Measurements from ENCODE around the gene PATL2.

Gene PATL2

DNA sequence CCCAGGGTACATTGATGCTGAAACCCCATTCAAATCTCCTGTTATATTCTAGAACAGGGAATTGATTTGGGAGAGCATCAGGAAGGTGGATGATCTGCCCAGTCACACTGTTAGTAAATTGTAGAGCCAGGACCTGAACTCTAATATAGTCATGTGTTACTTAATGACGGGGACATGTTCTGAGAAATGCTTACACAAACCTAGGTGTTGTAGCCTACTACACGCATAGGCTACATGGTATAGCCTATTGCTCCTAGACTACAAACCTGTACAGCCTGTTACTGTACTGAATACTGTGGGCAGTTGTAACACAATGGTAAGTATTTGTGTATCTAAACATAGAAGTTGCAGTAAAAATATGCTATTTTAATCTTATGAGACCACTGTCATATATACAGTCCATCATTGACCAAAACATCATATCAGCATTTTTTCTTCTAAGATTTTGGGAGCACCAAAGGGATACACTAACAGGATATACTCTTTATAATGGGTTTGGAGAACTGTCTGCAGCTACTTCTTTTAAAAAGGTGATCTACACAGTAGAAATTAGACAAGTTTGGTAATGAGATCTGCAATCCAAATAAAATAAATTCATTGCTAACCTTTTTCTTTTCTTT lies 6.0 kb upstream of the PATL2 start:
- H3F3A ChIP-seq (ENCODE audit: insufficient read depth, low read length), result peaks cover 4% of the 10 kb centered on the region; the same call in 1 of the 2 replicates
- peaks cover 55% of the 10 kb centered on the region for H3K4me1 ChIP-seq (ENCODE audit: insufficient read depth, low read length, severe bottlenecking)
- no peak overlapping the region for H3K4me3 ChIP-seq (ENCODE audit: low read depth, low read length, poor library complexity, severe bottlenecking)
- H3K27me3 ChIP-seq (ENCODE audit: insufficient read depth, low read length), result no peaks in the 10 kb centered on the region
- no peak overlapping the region for H3K9ac ChIP-seq (ENCODE audit: low read length)
- peaks cover 58% of the 10 kb centered on the region for H3K36me3 ChIP-seq (ENCODE audit: insufficient read depth, low read length)
- no peak for TF ChIP-seq EZH2 (IDR thresholded peaks at IDR 0.05; ENCODE audit: borderline replicate concordance, low read length)
- TF ChIP-seq, protein P1, sequence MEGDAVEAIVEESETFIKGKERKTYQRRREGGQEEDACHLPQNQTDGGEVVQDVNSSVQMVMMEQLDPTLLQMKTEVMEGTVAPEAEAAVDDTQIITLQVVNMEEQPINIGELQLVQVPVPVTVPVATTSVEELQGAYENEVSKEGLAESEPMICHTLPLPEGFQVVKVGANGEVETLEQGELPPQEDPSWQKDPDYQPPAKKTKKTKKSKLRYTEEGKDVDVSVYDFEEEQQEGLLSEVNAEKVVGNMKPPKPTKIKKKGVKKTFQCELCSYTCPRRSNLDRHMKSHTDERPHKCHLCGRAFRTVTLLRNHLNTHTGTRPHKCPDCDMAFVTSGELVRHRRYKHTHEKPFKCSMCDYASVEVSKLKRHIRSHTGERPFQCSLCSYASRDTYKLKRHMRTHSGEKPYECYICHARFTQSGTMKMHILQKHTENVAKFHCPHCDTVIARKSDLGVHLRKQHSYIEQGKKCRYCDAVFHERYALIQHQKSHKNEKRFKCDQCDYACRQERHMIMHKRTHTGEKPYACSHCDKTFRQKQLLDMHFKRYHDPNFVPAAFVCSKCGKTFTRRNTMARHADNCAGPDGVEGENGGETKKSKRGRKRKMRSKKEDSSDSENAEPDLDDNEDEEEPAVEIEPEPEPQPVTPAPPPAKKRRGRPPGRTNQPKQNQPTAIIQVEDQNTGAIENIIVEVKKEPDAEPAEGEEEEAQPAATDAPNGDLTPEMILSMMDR (IDR thresholded peaks at IDR 0.05; ENCODE audit: low read length), result no peak
- no peaks in the 10 kb centered on the region for H3K9me3 ChIP-seq (ENCODE audit: low read length)
- H2AFZ ChIP-seq (ENCODE audit: low read length), result no peak overlapping the region
- no peak overlapping the region for H3K4me2 ChIP-seq (ENCODE audit: low read length)
- H4K20me1 ChIP-seq (ENCODE audit: insufficient read depth, low read length), result 0 out of 2 replicates have a peak, but pooled peaks cover 3% of the 10 kb centered on the region
- H3K79me2 ChIP-seq (ENCODE audit: insufficient read depth, low read length), result peaks cover 27% of the 10 kb centered on the region
- H3K27ac ChIP-seq (ENCODE audit: low read depth, low read length, poor library complexity, severe bottlenecking), result no peak overlapping the region
- H3K9me2 ChIP-seq (ENCODE audit: low read depth, low read length), result no peaks in the 10 kb centered on the region

DNA sequence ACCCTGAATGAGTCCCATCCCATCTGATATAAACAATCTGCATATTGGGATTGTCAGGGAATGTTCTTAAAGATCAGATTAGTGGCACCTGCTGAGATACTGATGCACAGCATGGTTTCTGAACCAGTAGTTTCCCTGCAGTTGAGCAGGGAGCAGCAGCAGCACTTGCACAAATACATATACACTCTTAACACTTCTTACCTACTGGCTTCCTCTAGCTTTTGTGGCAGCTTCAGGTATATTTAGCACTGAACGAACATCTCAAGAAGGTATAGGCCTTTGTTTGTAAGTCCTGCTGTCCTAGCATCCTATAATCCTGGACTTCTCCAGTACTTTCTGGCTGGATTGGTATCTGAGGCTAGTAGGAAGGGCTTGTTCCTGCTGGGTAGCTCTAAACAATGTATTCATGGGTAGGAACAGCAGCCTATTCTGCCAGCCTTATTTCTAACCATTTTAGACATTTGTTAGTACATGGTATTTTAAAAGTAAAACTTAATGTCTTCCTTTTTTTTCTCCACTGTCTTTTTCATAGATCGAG lies 4.7 kb upstream of the PATL2 start:
- Histone ChIP-seq H3F3A (ENCODE audit: insufficient read depth, low read length) (0 out of 2 replicates have a peak, but pooled peaks cover 4% of the 10 kb centered on the region), H3K36me3 (ENCODE audit: insufficient read depth, low read length) (peaks cover 59% of the 10 kb centered on the region), H3K9me2 (ENCODE audit: low read depth, low read length) (no peaks in the 10 kb centered on the region), H3K4me1 (ENCODE audit: insufficient read depth, low read length, severe bottlenecking) (peaks cover 46% of the 10 kb centered on the region), H3K4me2 (ENCODE audit: low read length) (no peak overlapping the region), H3K27ac (ENCODE audit: low read depth, low read length, poor library complexity, severe bottlenecking) (no peak overlapping the region), H3K9ac (ENCODE audit: low read length) (no peak overlapping the region), H3K79me2 (ENCODE audit: insufficient read depth, low read length) (peaks cover 34% of the 10 kb centered on the region), H3K4me3 (ENCODE audit: low read depth, low read length, poor library complexity, severe bottlenecking) (no peak overlapping the region), H3K9me3 (ENCODE audit: low read length) (no peaks in the 10 kb centered on the region), H2AFZ (ENCODE audit: low read length) (no peak overlapping the region), H4K20me1 (ENCODE audit: insufficient read depth, low read length) (0 out of 2 replicates have a peak, but pooled peaks cover 3% of the 10 kb centered on the region), H3K27me3 (ENCODE audit: insufficient read depth, low read length) (no peaks in the 10 kb centered on the region)
- no peak for TF ChIP-seq EZH2 (IDR thresholded peaks at IDR 0.05; ENCODE audit: borderline replicate concordance, low read length)

DNA sequence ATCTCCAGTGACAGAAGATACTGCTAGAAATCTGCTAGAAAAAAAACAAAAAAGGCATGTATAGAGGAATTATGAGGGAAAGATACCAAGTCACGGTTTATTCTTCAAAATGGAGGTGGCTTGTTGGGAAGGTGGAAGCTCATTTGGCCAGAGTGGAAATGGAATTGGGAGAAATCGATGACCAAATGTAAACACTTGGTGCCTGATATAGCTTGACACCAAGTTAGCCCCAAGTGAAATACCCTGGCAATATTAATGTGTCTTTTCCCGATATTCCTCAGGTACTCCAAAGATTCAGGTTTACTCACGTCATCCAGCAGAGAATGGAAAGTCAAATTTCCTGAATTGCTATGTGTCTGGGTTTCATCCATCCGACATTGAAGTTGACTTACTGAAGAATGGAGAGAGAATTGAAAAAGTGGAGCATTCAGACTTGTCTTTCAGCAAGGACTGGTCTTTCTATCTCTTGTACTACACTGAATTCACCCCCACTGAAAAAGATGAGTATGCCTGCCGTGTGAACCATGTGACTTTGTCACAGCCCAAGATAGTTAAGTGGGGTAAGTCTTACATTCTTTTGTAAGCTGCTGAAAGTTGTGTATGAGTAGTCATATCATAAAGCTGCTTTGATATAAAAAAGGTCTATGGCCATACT lies 4.1 kb upstream of the PATL2 start:
- Histone ChIP-seq H2AFZ (ENCODE audit: low read length) (no peak overlapping the region), H3K4me1 (ENCODE audit: insufficient read depth, low read length, severe bottlenecking) (peaks cover 46% of the 10 kb centered on the region), H3K27me3 (ENCODE audit: insufficient read depth, low read length) (no peaks in the 10 kb centered on the region), H3K79me2 (ENCODE audit: insufficient read depth, low read length) (peaks cover 34% of the 10 kb centered on the region), H3F3A (ENCODE audit: insufficient read depth, low read length) (0 out of 2 replicates have a peak, but pooled peaks cover 4% of the 10 kb centered on the region), H3K4me2 (ENCODE audit: low read length) (no peak overlapping the region), H3K27ac (ENCODE audit: low read depth, low read length, poor library complexity, severe bottlenecking) (no peak overlapping the region), H4K20me1 (ENCODE audit: insufficient read depth, low read length) (0 out of 2 replicates have a peak, but pooled peaks cover 3% of the 10 kb centered on the region), H3K9ac (ENCODE audit: low read length) (no peak overlapping the region), H3K36me3 (ENCODE audit: insufficient read depth, low read length) (peaks cover 59% of the 10 kb centered on the region), H3K4me3 (ENCODE audit: low read depth, low read length, poor library complexity, severe bottlenecking) (no peak overlapping the region), H3K9me2 (ENCODE audit: low read depth, low read length) (no peaks in the 10 kb centered on the region), H3K9me3 (ENCODE audit: low read length) (no peaks in the 10 kb centered on the region)
- TF ChIP-seq, protein P1 (IDR thresholded peaks at IDR 0.05; ENCODE audit: low read length), result no peak
- TF ChIP-seq EZH2 (IDR thresholded peaks at IDR 0.05; ENCODE audit: borderline replicate concordance, low read length), result no peak
